ENCODE measurements around the gene EVPL. TPM values are rescaled to one million over a fixed set of nuclear protein-coding genes. Genes with fewer than 3 reads are reported as not detected.
"Not testable (repeated sequence)": the region's sequence is repeated elsewhere in the genome, so short reads cannot be mapped to it uniquely, and the experiment has no call there.

EVPL gene
- total RNA-seq, 3 donors from 2014 or later (not counting 1 experiment from before 2014, with no cell fraction given), result 0.94 to 1.2 TPM; not detected in 1

DNA sequence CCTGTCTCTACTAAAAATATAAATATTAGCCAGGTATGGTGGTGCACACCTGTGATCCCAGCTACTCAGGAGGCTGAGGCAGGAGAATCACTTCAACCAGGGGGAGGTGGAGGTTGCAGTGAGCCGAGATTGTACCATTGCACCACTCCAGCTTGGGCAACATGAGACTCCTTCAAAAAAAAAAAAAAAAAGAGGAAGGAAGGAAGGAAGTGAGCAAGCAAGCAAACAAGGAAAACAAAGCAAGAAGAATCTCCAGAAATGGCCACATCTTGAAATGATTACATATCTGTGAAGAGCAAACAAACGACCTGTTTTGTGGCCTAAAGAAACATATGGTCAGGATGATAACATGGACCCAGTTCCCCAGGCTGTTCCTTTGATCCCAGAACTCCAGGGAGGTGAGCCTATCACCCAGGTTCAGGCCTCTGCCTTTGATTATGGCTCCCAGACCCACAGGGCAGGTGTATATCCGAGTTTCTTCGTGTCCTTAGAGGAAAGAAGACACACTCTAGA lies 57.0 kb downstream of the EVPL start:
- intact Hi-C loops (cut with micrococcal nuclease), result no loop called here
- TF ChIP-seq, protein P1, sequence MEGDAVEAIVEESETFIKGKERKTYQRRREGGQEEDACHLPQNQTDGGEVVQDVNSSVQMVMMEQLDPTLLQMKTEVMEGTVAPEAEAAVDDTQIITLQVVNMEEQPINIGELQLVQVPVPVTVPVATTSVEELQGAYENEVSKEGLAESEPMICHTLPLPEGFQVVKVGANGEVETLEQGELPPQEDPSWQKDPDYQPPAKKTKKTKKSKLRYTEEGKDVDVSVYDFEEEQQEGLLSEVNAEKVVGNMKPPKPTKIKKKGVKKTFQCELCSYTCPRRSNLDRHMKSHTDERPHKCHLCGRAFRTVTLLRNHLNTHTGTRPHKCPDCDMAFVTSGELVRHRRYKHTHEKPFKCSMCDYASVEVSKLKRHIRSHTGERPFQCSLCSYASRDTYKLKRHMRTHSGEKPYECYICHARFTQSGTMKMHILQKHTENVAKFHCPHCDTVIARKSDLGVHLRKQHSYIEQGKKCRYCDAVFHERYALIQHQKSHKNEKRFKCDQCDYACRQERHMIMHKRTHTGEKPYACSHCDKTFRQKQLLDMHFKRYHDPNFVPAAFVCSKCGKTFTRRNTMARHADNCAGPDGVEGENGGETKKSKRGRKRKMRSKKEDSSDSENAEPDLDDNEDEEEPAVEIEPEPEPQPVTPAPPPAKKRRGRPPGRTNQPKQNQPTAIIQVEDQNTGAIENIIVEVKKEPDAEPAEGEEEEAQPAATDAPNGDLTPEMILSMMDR (IDR thresholded peaks at IDR 0.05), result no peak
- Mint-ChIP-seq H3K9me3 (no peaks in the 10 kb centered on the region), H3K4me3 (no peak overlapping the region), H3K4me1 (peaks cover 0 to 6% of the 10 kb centered on the region in 2 donors), H3K27ac (no peak overlapping the region), H3K36me3 (no peaks in the 10 kb centered on the region), H3K27me3 (ENCODE audit: low read depth in 2 of 2) (no peaks in the 10 kb centered on the region)
- Histone ChIP-seq H3K36me3 (ENCODE audit: control insufficient read depth, insufficient read depth, low read length) (peaks cover 8% of the 10 kb centered on the region), H3K27me3 (ENCODE audit: control insufficient read depth, insufficient read depth, low read length) (no peaks in the 10 kb centered on the region), H3K4me1 (ENCODE audit: control insufficient read depth, insufficient read depth, low read length) (no peaks in the 10 kb centered on the region), H3K9me3 (ENCODE audit: control insufficient read depth, insufficient read depth, low read length) (no peaks in the 10 kb centered on the region), H3K4me3 (ENCODE audit: low read length) (no peak overlapping the region), H3K27ac (ENCODE audit: low read length) (no peak overlapping the region)
- DNase-seq (no peak), ATAC-seq (no peak)
- WGBS (ENCODE audit: insufficient coverage), result 72% methylated on average over 4 of the region's 4 CpGs

DNA sequence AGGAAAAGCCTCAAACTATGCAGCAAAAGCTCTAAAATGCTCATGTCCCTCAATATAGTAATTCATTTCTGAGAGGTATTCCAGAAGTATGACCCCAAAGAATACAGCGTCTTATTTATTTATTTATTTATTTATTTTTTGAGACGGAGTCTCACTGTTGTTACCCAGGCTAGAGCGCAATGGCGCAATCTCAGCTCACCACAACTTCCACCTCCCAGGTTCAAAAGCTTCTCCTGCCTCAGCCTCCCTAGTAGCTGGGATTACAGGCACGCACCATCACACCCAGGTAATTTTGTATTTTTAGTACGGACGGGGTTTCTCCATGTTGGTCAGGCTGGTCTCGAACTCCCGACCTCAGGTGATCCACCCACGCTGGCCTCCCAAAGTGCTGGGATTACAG lies 58.1 kb downstream of the EVPL start:
- H3K9me3 Mint-ChIP-seq; H3K36me3 ChIP-seq (ENCODE audit: control insufficient read depth, insufficient read depth, low read length); H3K4me3 ChIP-seq (ENCODE audit: low read length); DNase-seq; H3K27ac ChIP-seq (ENCODE audit: low read length); H3K27me3 Mint-ChIP-seq (ENCODE audit: low read depth in 2 of 2); ATAC-seq; H3K27me3 ChIP-seq (ENCODE audit: control insufficient read depth, insufficient read depth, low read length); H3K9me3 ChIP-seq (ENCODE audit: control insufficient read depth, insufficient read depth, low read length); H3K36me3 Mint-ChIP-seq; H3K4me1 ChIP-seq (ENCODE audit: control insufficient read depth, insufficient read depth, low read length); intact Hi-C loops (cut with micrococcal nuclease); H3K4me1 Mint-ChIP-seq; H3K27ac Mint-ChIP-seq; H3K4me3 Mint-ChIP-seq: not testable (repeated sequence)
- 97% methylated on average over 8 of the region's 10 CpGs for WGBS (ENCODE audit: insufficient coverage)

DNA sequence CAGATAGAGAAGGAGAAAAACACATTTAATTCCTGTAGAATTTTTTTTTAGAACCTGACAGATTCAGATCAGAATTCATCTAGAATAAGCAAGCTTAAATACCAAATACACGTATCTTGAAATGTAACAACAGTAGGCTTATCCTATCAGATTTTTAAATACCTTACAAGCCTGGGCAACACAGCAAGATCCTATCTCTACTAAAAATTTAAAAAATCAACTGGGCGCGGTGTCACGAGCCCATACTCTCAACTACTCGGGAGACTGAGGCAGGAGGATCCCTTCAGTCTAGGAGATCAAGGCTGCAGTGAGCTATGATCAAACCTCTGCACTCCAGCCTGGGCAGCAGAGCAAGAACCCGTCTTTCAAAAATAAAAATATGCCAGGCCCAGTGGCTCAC lies 61.6 kb downstream of the EVPL start:
- 97% methylated on average over 6 of the region's 6 CpGs for WGBS (ENCODE audit: insufficient coverage)
- ATAC-seq (no peak), DNase-seq (no peak)
- Mint-ChIP-seq H3K4me3 (no peak overlapping the region), H3K27ac (no peak overlapping the region), H3K36me3 (no peaks in the 10 kb centered on the region), H3K27me3 (ENCODE audit: low read depth in 2 of 2) (no peaks in the 10 kb centered on the region), H3K9me3 (no peaks in the 10 kb centered on the region), H3K4me1 (peaks cover 0 to 6% of the 10 kb centered on the region in 2 donors)
- no peak overlapping the region for H3K27ac ChIP-seq (ENCODE audit: low read length)
- no peak overlapping the region for H3K4me3 ChIP-seq (ENCODE audit: low read length)
- no peaks in the 10 kb centered on the region for H3K9me3 ChIP-seq (ENCODE audit: control insufficient read depth, insufficient read depth, low read length)
- intact Hi-C loops (cut with micrococcal nuclease), result no loop called here
- peaks cover 3% of the 10 kb centered on the region for H3K4me1 ChIP-seq (ENCODE audit: control insufficient read depth, insufficient read depth, low read length)
- TF ChIP-seq, protein P1 (IDR thresholded peaks at IDR 0.05), result no peak
- no peaks in the 10 kb centered on the region for H3K27me3 ChIP-seq (ENCODE audit: control insufficient read depth, insufficient read depth, low read length)
- peaks cover 2% of the 10 kb centered on the region for H3K36me3 ChIP-seq (ENCODE audit: control insufficient read depth, insufficient read depth, low read length)

DNA sequence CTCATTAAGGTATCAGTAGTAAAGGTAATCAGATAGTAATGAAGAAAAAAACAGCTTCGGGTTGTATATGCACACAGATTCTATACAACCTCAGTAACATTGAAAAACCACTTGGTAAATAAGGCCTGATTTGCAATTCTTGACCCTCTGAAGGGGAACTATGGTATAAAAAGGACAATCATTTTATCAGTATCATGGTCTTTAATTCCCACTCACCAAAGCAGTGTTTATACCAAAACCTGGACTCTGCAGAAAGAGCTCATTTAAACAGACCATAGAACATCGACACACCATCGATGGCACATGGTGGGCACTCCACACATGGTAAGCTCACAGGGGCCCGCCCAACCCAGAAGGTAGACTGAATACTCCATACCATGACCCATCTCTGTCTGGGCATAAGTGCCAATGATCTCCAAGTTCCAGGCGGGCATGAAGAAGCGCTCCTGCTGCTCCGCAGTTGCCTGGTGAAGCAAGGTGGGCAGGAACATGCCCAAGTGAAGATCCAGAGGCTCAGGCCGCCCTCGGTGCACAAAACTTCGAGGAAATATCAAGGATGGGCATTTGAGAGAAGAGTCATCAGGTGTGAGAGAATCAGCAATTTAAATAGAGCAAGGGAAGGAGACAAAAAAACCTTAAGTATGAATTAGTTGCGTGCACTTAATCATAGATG lies 67.1 kb downstream of the EVPL start:
- Mint-ChIP-seq H3K36me3 (no peaks in the 10 kb centered on the region), H3K27me3 (ENCODE audit: low read depth in 2 of 2) (no peaks in the 10 kb centered on the region), H3K4me3 (no peak overlapping the region), H3K4me1 (peaks cover 0 to 5% of the 10 kb centered on the region in 2 donors), H3K27ac (no peak overlapping the region), H3K9me3 (no peaks in the 10 kb centered on the region)
- Histone ChIP-seq H3K4me3 (ENCODE audit: low read length) (no peak overlapping the region), H3K27ac (ENCODE audit: low read length) (no peak overlapping the region), H3K9me3 (ENCODE audit: control insufficient read depth, insufficient read depth, low read length) (no peaks in the 10 kb centered on the region), H3K4me1 (ENCODE audit: control insufficient read depth, insufficient read depth, low read length) (peaks cover 3% of the 10 kb centered on the region), H3K27me3 (ENCODE audit: control insufficient read depth, insufficient read depth, low read length) (no peaks in the 10 kb centered on the region), H3K36me3 (ENCODE audit: control insufficient read depth, insufficient read depth, low read length) (peaks cover 17% of the 10 kb centered on the region)
- ATAC-seq (no peak), DNase-seq (no peak)
- TF ChIP-seq, protein P1 (IDR thresholded peaks at IDR 0.05), result no peak
- 98% methylated on average over 10 of the region's 11 CpGs for WGBS (ENCODE audit: insufficient coverage)
- intact Hi-C loops (cut with micrococcal nuclease), result no loop called here

Data from natural killer cell (primary cell).